ENCODE measurements around the gene GALNT10.

- no peak for TF ChIP-seq ZFP3 (CRISPR knock-in tag; IDR thresholded peaks at IDR 0.05)
- no peak for TF ChIP-seq PATZ1 (CRISPR knock-in tag; IDR thresholded peaks at IDR 0.05; ENCODE audit: borderline replicate concordance)
- no peak for TF ChIP-seq OSR1 (CRISPR knock-in tag; IDR thresholded peaks at IDR 0.05)
These were observed 219.5 kb downstream of the GALNT10 start for GRCh38 chr5:154410008-154410407.
